Brain microvascular endothelial cell (primary cell): ENCODE results near the gene CNBP.
"Not testable (repeated sequence)": the region's sequence is repeated elsewhere in the genome, so short reads cannot be mapped to it uniquely, and the experiment has no call there.

Experiments used
- DNase-seq: peaks from one replicate; pipeline ENCODE4 v3.0.0-alpha.2; 2020
- H3K27ac ChIP-seq: fragments of 250-450 bp; sonication (Bioruptor Pico); 2 replicates; pipeline ENCODE4 v1.5.1; 2020; ENCODE audit warnings: mild to moderate bottlenecking, moderate library complexity
- H3K27me3 ChIP-seq: fragments of 250-450 bp; sonication (Bioruptor Pico); replicated peaks from 2 replicates; pipeline ENCODE4 v1.5.1; 2020; ENCODE audit warnings: mild to moderate bottlenecking
- H3K36me3 ChIP-seq: fragments of 250-450 bp; sonication (Bioruptor Pico); replicated peaks from 2 replicates; pipeline ENCODE4 v1.5.1; 2020; ENCODE audit warnings: mild to moderate bottlenecking
- H3K4me3 ChIP-seq: 2 replicates; pipeline ENCODE4 v1.5.1; 2011; ENCODE audit warnings: low read depth, mild to moderate bottlenecking, control low read depth, low read length, moderate library complexity
- in situ Hi-C: cut with HindIII; loops from 2 replicates; pipeline ENCODE4 v1.10.0; 2017; ENCODE audit warnings: low sequenced_read_pairs, low pct_ligation_motif_present
- TF ChIP-seq, protein P1 (sequence below): IDR thresholded peaks from 2 replicates; pipeline ENCODE4 v1.5.1; 2011; ENCODE audit warnings: low read depth, mild to moderate bottlenecking, moderate library complexity, low read length, control low read depth, inconsistent platforms; ENCODE audit errors: missing control alignments

CNBP gene

DNA sequence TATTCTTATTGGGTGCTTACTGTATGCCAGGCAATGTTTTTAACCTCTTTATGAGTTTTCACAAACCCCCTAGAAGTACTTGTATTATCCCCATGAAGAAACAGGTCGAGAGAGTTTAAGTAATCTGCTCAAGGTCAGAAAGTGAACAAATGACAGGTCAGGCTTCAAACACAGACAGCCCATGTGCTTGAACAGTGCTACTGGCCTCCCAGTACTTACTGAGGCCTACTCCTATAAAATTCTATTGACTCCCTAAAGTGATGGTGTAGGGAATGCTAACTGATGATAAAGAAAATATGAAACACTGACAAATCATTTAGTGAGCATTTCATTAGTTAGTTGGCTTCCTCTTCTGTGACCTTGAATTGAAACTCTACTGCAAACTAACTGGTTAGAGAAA lies 4.2 kb upstream of the CNBP start:
- H3K4me3 ChIP-seq, result no peak overlapping the region
- TF ChIP-seq, protein P1, sequence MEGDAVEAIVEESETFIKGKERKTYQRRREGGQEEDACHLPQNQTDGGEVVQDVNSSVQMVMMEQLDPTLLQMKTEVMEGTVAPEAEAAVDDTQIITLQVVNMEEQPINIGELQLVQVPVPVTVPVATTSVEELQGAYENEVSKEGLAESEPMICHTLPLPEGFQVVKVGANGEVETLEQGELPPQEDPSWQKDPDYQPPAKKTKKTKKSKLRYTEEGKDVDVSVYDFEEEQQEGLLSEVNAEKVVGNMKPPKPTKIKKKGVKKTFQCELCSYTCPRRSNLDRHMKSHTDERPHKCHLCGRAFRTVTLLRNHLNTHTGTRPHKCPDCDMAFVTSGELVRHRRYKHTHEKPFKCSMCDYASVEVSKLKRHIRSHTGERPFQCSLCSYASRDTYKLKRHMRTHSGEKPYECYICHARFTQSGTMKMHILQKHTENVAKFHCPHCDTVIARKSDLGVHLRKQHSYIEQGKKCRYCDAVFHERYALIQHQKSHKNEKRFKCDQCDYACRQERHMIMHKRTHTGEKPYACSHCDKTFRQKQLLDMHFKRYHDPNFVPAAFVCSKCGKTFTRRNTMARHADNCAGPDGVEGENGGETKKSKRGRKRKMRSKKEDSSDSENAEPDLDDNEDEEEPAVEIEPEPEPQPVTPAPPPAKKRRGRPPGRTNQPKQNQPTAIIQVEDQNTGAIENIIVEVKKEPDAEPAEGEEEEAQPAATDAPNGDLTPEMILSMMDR, result no peak
- no peak for DNase-seq
- peaks cover 4% of the 10 kb centered on the region for H3K36me3 ChIP-seq
- no peak overlapping the region for H3K27ac ChIP-seq
- no peaks in the 10 kb centered on the region for H3K27me3 ChIP-seq
- in situ Hi-C loops, result no loop called here

DNA sequence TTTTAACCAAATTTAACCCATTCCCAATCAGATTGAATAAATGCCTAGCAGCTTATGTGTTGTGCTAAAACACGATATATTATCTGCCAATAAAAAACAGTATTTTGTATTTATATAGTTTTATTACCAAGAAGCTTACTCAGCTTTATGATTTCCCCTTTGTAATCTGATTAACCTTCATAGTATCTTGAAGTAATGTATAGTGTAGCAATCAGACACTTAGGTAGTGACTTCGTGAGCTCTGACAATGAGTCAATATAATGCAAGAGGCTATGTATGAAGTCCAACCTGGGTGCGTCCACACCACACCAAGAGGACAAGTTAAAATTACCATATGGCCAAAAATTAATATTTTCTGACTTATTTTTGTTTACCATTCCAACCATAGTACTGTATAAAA lies 2.1 kb upstream of the CNBP start:
- in situ Hi-C loops, result no loop called here
- TF ChIP-seq, protein P1, result no peak
- Histone ChIP-seq H3K27ac (no peak overlapping the region), H3K4me3 (no peak overlapping the region), H3K36me3 (peaks cover 4% of the 10 kb centered on the region), H3K27me3 (no peaks in the 10 kb centered on the region)
- no peak for DNase-seq

DNA sequence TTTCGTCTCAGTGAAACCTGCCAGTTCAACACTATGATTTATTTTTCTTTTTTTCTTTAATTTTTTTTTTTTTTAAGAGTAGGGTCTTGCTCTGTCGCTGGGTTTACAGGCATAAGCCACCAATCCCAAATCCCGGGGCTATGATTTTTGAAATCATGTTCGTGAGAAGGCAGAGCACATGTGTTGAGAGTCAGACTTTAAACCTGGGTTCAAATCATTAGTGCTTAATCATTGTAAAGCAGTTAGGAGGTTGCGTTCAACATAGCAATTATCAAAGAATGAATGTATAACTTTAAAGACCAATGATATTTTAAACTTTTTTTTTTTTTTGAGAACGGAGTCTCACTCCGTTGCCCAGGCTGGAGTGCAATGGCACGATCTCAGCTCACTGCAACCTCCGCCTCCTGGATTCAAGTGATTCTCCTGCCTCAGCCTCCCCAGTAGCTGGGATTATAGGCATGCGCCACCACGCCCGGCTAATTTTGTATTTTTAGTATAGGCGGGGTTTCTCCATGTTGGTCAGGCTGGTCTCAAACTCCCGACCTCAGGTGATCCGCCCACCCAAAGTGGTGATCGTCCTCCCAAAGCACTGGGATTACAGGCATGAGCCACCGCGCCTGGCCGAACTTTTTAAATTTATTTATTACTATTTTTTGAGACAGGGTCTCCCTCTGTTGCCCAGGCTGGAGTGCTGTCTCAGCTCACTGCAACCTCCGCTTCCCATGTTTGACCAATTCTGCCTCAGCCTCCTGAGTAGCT lies 1.3 kb upstream of the CNBP start:
- H3K36me3 ChIP-seq, DNase-seq, in situ Hi-C loops, H3K27me3 ChIP-seq, H3K27ac ChIP-seq: not testable (repeated sequence)
- peak overlapping the region; percentile 80 for H3K4me3 ChIP-seq

DNA sequence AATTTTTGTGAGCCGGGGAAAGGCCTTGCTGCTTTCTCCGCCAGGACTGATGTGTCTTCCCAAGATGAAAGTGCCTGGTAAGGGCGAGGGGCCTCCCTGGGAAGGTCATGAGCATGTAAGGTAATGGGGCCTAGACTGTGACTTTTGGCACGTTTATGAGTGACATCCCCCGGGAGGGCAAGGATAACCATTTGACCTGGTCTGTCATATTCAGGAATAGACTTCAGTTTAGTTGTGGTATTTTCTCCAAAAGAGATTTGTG lies 631 bp upstream of the CNBP start:
- TF ChIP-seq, protein P1, result peak; percentile 4
- Histone ChIP-seq H3K27ac (peak overlapping the region; percentile 94), H3K36me3 (peaks cover 6% of the 10 kb centered on the region), H3K27me3 (no peaks in the 10 kb centered on the region), H3K4me3 (peak overlapping the region; percentile 80)
- in situ Hi-C loops, result no loop called here
- no peak for DNase-seq

DNA sequence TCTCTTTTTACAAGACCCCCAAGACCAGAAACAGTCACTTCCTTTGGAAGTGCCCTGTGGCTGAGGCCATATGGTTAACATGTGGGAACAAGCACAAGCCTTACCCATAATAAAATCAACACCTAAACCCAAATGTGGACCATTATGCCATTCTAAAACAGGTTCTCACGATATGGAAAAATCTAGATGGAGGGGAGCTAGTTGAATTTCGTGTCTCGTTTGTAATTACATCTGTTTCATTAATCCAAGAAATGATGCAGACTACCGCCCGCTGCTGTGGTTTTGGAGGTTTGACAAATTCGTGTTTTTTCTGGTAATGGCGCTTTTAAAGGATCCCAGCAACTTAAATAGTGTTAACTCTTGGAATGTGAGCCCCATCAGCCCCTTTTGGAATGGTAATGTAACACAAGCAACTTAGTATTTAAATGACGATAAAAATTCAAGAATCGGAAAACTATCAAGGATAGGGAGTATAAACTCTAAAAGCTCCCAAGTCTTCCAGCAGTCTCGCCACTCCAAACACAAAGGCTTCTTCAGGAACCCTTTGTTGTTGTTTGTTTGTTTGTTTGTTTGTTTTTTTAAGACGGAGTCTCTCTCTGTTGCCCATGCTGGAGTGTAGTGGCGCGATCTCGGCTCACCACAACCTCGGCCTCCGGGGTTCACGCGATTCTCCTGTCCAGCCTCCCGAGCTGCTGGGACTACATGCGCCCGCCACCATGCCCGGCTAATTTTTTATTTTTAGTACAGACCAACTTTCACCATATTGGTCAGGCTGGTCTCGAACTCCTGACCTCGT lies 1.1 kb downstream of the CNBP start:
- Histone ChIP-seq H3K36me3 (peaks cover 17% of the 10 kb centered on the region), H3K27me3 (no peaks in the 10 kb centered on the region), H3K27ac (peak overlapping the region; percentile 94), H3K4me3 (peak overlapping the region; percentile 99)
- TF ChIP-seq, protein P1, result no peak
- no peak for DNase-seq
- in situ Hi-C loops, result no loop called here

DNA sequence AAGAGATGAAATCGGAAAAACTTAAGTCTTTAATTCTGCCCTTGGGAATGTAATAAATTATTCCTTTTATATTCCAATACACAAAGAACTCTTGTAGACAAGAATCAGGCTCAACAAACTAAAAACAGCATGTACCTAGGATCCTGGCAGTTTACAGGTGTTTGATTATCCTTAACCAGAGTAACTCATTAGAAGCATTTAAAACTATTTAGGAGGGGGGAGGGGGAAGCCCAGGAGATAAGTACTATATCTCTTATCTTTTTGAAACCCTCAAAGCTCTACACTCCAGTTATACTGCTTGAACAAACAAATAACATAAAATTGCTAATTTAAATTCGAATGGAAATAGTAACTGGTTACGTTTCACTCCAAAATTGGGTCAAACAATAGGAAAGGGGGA lies 1.9 kb downstream of the CNBP start:
- Histone ChIP-seq H3K27me3 (no peaks in the 10 kb centered on the region), H3K4me3 (peak overlapping the region; percentile 99), H3K36me3 (peaks cover 25% of the 10 kb centered on the region), H3K27ac (no peak overlapping the region)
- in situ Hi-C loops, result no loop called here
- TF ChIP-seq, protein P1, result no peak
- DNase-seq, result no peak
